ENCODE measurements around the gene RNF31. TPM values are rescaled to one million over a fixed set of nuclear protein-coding genes. Genes with fewer than 3 reads are reported as not detected.

RNF31 gene
- total and polyA plus RNA-seq, 2 of the 13 experiments (the other 11 are each of a cell fraction or from before 2014, with no cell fraction given): 48.2 to 86.8 TPM

GRCh38 chr14:24135834-24136683, 11.2 kb upstream of the RNF31 start, which contains the start of gene PSME1 (continued):
- TF ChIP-seq ZNF407 (CRISPR knock-in tag; IDR thresholded peaks at IDR 0.05; ENCODE audit: not compliant biosample characterization): peak; percentile 89
- TF ChIP-seq NFYC (CRISPR knock-in tag; IDR thresholded peaks at IDR 0.05): peak; percentile 54
- TF ChIP-seq ERF (CRISPR knock-in tag; IDR thresholded peaks at IDR 0.05): peak; percentile 84
- TF ChIP-seq ZNF30 (CRISPR knock-in tag; IDR thresholded peaks at IDR 0.05): no peak
- peak; percentile 100 for TF ChIP-seq IRF1 (CRISPR knock-in tag; IDR thresholded peaks at IDR 0.05; ENCODE audit: low read depth)
- peak; percentile 97 for TF ChIP-seq AGO2 (optimal IDR thresholded peaks at IDR 0.05; ENCODE audit: low read depth, low read length)
- TF ChIP-seq MEIS2 (CRISPR knock-in tag; IDR thresholded peaks at IDR 0.05): 0 out of 2 replicates have a peak, but pooled peaks have one; percentile 20
- peak; percentile 95 for TF ChIP-seq SALL1 (CRISPR knock-in tag; IDR thresholded peaks at IDR 0.05)
- TF ChIP-seq, protein P1, sequence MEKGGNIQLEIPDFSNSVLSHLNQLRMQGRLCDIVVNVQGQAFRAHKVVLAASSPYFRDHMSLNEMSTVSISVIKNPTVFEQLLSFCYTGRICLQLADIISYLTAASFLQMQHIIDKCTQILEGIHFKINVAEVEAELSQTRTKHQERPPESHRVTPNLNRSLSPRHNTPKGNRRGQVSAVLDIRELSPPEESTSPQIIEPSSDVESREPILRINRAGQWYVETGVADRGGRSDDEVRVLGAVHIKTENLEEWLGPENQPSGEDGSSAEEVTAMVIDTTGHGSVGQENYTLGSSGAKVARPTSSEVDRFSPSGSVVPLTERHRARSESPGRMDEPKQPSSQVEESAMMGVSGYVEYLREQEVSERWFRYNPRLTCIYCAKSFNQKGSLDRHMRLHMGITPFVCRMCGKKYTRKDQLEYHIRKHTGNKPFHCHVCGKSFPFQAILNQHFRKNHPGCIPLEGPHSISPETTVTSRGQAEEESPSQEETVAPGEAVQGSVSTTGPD (CRISPR knock-in tag; IDR thresholded peaks at IDR 0.05): no peak
- peak; percentile 90 for TF ChIP-seq TFDP2 (CRISPR knock-in tag; IDR thresholded peaks at IDR 0.05)
- TF ChIP-seq ZNF761 (CRISPR knock-in tag; conservative IDR thresholded peaks at IDR 0.05): no peak
- TF ChIP-seq TRIM22 (IDR thresholded peaks at IDR 0.05): no peak
- TF ChIP-seq SMAD1 (CRISPR knock-in tag; IDR thresholded peaks at IDR 0.05; ENCODE audit: borderline replicate concordance, low read depth): peak; percentile 98
- no peak for TF ChIP-seq SKI (IDR thresholded peaks at IDR 0.05; ENCODE audit: partially characterized antibody)
- TF ChIP-seq ZNF709 (CRISPR knock-in tag; IDR thresholded peaks at IDR 0.05): no peak
- TF ChIP-seq ZBTB7A (CRISPR knock-in tag; IDR thresholded peaks at IDR 0.05): peak; percentile 93; the same call in 1 of the 2 replicates

All from HepG2 (cell line).